ENCODE data around the gene LIFR.

LIFR gene

GRCh38 chr5:38538161-38538560 is 18.3 kb downstream of the LIFR start:
- no peak overlapping the region for H3K4me3 ChIP-seq (ENCODE audit: low read depth, low read length)
- TF ChIP-seq, protein P1, sequence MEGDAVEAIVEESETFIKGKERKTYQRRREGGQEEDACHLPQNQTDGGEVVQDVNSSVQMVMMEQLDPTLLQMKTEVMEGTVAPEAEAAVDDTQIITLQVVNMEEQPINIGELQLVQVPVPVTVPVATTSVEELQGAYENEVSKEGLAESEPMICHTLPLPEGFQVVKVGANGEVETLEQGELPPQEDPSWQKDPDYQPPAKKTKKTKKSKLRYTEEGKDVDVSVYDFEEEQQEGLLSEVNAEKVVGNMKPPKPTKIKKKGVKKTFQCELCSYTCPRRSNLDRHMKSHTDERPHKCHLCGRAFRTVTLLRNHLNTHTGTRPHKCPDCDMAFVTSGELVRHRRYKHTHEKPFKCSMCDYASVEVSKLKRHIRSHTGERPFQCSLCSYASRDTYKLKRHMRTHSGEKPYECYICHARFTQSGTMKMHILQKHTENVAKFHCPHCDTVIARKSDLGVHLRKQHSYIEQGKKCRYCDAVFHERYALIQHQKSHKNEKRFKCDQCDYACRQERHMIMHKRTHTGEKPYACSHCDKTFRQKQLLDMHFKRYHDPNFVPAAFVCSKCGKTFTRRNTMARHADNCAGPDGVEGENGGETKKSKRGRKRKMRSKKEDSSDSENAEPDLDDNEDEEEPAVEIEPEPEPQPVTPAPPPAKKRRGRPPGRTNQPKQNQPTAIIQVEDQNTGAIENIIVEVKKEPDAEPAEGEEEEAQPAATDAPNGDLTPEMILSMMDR (IDR thresholded peaks at IDR 0.05; ENCODE audit: low read depth, low read length), result no peak

DNA sequence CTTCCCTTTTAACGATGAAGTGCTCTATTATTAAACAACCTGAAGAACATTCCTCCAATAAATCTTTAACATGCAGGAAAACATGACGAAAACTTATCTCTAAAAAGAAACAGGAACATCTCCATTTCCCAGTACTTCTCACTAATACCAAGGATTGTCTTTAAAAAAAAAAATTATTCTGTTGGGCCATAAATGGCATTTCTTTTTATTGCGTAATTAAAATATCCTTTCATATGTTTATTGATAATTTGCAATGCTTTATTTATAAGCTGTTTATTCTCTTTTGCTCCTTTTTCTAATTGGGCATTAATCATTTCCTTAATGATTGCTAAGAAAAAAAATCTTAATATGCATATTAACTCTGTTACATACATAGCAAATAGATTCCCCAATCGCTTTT is 18.9 kb downstream of the LIFR start:
- H3K4me3 ChIP-seq (ENCODE audit: low read depth, low read length), result no peak overlapping the region
- TF ChIP-seq, protein P1 (IDR thresholded peaks at IDR 0.05; ENCODE audit: low read depth, low read length), result no peak

DNA sequence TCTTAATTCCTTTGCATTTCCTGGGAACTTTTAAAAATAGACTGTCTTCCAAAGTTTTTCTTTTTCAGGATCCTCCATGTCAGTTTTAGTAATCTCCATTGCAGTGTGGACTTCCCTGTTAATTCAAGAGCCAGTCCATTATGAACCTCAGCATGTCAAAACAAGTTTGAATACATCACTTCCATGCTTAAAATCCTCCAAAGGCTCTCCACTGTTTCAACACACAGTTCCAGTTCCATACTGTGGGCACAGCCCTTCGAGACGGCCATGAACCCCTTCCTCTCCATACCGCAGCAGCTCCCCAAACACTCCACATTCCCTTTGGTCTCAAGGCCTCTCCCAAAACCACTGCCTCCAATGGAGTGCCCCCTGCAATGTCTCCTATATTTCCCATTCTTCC is 19.5 kb downstream of the LIFR start:
- H3K4me3 ChIP-seq (ENCODE audit: low read depth, low read length), result no peak overlapping the region
- TF ChIP-seq, protein P1 (IDR thresholded peaks at IDR 0.05; ENCODE audit: low read depth, low read length), result no peak

- H3K4me3 ChIP-seq (ENCODE audit: low read depth, low read length), result no peak overlapping the region
- TF ChIP-seq, protein P1 (IDR thresholded peaks at IDR 0.05; ENCODE audit: low read depth, low read length), result no peak
Observed at GRCh38 chr5:38535845-38536244, 20.6 kb downstream of the LIFR start.

DNA sequence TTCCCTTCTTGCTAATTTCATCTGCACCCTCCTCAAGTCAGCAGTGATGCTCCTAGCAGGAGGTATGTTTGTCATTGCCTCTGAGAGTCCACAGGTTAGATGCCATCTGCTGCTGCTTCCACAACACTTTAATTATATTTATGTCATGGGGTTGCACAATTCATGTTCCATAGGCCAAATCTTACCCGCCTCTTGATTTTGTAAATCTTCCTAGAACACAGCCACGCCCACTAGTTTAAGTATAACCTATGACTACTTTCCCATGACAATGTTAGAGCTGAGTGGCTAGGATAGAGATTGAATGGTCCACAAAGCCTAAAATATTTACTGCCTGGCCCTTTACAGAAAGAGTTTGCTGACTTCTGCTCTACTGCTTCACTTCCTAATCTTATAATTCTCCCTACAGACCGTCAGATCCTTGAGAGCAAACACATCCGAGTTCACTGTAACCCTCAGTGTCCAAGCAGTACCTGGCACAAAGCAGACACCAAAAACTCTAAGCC is 21.1 kb downstream of the LIFR start:
- H3K4me3 ChIP-seq (ENCODE audit: low read depth, low read length), result no peak overlapping the region
- TF ChIP-seq, protein P1 (IDR thresholded peaks at IDR 0.05; ENCODE audit: low read depth, low read length), result no peak

DNA sequence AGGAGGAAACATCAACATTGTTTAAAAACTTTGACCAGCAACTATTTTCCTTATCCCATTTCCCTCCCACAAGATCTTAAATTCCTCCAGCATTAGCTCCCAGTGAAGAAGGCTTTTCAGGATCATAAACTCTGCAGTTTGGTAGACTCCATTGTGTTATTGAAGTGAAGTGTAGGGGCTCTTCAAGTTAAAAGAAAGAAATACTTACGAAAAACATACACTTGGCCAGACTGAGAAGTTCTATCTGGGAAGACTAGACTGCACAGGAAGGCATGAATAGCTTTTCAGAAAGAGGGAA is 22.3 kb downstream of the LIFR start:
- H3K4me3 ChIP-seq (ENCODE audit: low read depth, low read length), result no peak overlapping the region
- TF ChIP-seq, protein P1 (IDR thresholded peaks at IDR 0.05; ENCODE audit: low read depth, low read length), result no peak

GRCh38 chr5:38533286-38534155 is 22.9 kb downstream of the LIFR start:
- no peak overlapping the region for H3K4me3 ChIP-seq (ENCODE audit: low read depth, low read length)
- TF ChIP-seq, protein P1 (IDR thresholded peaks at IDR 0.05; ENCODE audit: low read depth, low read length), result no peak

Data from WI38 (cell line).